Cardiac fibroblast (primary cell): Measurements from ENCODE around the gene ZBTB49.

Experiments
- DNase-seq, 2 donors: peaks; one replicate each; pipeline versions ENCODE4 v3.0.0 to v3.0.0-alpha.2; 2010; ENCODE audit warnings: low read depth in 2 of 2
- H3K4me3 ChIP-seq, 2 donors: replicated peaks in 1 of 2; 1 replicate in 1 of 2; 2 replicates in 1 of 2; pipeline ENCODE4 v1.5.1; 2011; ENCODE audit warnings: low read depth in 2 of 2, low read length in 2 of 2, mild to moderate bottlenecking in 2 of 2, moderate library complexity in 1 of 2
- TF ChIP-seq, protein P1 (sequence below): IDR thresholded peaks from one replicate; pipeline ENCODE4 v1.5.1; 2011; ENCODE audit warnings: low read depth, mild to moderate bottlenecking, low read length, inconsistent platforms

ZBTB49 gene

GRCh38 chr4:4355302-4355701 lies 65.3 kb downstream of the ZBTB49 start:
- DNase-seq: no peak
- H3K4me3 ChIP-seq: no peak overlapping the region
- TF ChIP-seq, protein P1, sequence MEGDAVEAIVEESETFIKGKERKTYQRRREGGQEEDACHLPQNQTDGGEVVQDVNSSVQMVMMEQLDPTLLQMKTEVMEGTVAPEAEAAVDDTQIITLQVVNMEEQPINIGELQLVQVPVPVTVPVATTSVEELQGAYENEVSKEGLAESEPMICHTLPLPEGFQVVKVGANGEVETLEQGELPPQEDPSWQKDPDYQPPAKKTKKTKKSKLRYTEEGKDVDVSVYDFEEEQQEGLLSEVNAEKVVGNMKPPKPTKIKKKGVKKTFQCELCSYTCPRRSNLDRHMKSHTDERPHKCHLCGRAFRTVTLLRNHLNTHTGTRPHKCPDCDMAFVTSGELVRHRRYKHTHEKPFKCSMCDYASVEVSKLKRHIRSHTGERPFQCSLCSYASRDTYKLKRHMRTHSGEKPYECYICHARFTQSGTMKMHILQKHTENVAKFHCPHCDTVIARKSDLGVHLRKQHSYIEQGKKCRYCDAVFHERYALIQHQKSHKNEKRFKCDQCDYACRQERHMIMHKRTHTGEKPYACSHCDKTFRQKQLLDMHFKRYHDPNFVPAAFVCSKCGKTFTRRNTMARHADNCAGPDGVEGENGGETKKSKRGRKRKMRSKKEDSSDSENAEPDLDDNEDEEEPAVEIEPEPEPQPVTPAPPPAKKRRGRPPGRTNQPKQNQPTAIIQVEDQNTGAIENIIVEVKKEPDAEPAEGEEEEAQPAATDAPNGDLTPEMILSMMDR: no peak

DNA sequence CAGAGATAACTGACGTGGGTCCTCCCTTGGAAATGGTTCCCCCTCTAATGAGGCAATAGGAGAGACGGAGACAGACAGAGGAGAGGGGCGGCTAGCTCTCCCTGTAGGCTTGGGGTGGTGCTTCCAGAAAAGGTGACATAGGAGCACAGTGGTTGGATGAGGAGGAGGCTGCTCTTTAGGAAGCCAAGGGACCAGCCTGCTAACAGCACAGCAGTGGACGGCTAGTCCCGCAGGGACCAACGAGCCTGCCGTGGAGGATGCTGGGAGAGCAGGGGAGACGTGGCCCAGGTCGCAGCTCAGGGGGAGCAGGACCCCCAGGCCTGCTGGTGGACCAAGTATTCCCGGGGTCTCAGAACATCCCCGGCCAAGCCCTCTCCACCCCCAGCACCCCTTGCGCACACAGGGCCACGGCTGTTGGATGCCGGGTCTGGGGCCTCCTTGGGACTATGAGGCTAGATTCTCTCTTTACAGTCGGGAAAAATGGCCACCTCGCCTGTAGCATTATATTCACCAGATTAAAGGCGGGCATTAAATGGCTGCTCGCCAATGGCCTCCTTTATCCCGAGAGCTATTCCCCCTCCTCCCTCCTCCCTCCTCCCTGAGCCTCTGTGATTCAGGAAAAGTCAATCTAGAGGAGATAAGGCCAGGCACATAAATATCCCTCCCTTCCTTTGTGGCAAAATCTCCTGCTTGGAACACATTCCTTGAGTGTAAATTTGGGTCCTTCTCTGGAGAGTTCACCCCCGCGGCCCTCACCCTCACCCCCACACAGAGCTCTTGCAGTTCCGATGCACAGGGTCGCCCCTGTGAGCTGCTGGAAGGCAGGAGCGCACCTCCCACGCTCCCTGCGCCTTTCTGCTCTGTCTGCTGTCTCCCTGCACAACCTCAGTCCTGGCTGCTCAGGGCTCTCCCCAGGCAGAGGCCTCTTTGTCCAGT lies 66.3 kb downstream of the ZBTB49 start:
- H3K4me3 ChIP-seq: no peak overlapping the region
- TF ChIP-seq, protein P1: no peak
- DNase-seq: peak in 1 of 2 donors; percentile 84

DNA sequence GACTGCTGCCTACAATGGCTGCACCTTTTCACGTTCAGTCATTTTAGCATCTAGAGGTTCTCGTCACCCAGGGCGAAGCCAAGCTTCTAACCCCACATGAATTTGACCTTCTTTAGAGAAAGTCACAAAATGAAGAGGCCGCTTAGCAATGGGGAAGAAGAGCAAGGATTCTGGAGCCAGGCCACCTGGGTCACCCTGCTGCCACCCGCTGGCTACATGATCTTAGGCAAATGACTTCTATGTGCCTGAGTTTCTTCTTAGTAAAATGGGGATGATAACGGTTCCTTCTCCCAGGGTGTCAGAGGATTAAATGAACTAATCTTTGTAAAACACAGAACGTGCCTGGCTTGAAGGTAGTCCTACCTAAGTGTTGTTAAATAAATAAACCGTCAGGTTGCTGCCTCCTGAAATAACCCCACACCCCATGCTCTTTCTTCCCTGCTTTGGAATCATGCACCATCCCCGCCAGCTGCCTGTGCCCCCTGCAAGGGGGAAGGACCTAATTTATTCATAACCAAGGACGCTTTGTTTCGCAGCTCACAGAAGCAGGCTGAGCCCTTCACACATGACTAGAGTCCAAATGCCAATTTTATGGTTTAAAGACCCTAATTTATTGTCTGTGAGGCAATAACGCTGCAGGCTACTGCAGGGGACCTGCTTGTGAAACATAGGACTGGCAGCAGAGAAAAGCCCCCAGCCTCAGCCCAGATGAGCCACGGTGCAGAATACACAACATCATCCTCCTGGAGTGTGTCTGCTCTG lies 68.2 kb downstream of the ZBTB49 start:
- DNase-seq: no peak
- TF ChIP-seq, protein P1: no peak
- H3K4me3 ChIP-seq: no peak overlapping the region

DNA sequence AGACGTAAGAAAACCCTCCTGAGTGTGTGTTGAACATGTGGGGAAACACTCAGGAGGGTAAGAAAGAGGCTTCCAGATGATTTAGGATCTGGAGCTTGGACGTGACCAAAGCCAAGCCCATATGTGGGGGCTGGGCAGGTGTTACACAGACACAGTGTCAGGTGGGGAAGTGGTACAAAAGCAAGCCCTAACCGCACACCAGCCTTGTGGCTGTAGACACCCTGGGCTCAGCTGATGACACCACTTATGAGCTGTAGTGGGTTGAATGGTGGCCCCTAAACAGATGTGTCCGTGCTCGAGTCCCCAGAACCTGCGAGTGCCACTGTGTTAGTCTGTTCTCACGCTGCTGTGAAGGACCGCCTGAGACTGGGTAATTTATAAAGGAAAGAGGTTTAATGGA lies 71.8 kb downstream of the ZBTB49 start:
- TF ChIP-seq, protein P1: no peak
- no peak overlapping the region for H3K4me3 ChIP-seq
- no peak for DNase-seq

GRCh38 chr4:4362991-4363697 lies 73.1 kb downstream of the ZBTB49 start:
- no peak overlapping the region for H3K4me3 ChIP-seq
- TF ChIP-seq, protein P1: no peak
- no peak for DNase-seq

- no peak overlapping the region for H3K4me3 ChIP-seq
- TF ChIP-seq, protein P1: no peak
- no peak for DNase-seq
Measured at GRCh38 chr4:4364061-4364460, 74.0 kb downstream of the ZBTB49 start.
